Posterior vena cava (tissue), 2 donors: ENCODE data around the gene EID3. TPM values are rescaled to one million over a fixed set of nuclear protein-coding genes. Genes with fewer than 3 reads are reported as not detected.

ENCODE experiments used
- DNase-seq: peaks from one replicate; pipeline ENCODE4 v3.0.0-alpha.2; 2020; ENCODE audit warnings: low spot score
- intact Hi-C, 2 donors: fragments of 100-400 bp; cut with DNase I; formaldehyde crosslinking; loops; one replicate each; pipeline versions ENCODE4 v1.14.1 to v1.14.2; 2022 to 2023
- total RNA-seq, 2 donors: library from RNA; stranded (reverse); fragmentation: NEBNext Ultra II Directional; extraction: Animal tissue kit (Norgen Biotek cat#: 25700); gene quantifications; one replicate each; pipeline ENCODE4 v1.2.1, GENCODE V29; 2021
- donor health status: DM: yes; HTN: yes; CAD: no.
- donor health status: DM: yes; HTN: yes; CAD: no.

The EID3 gene
- total RNA-seq, 2 donors from 2014 or later: 6.0 to 6.1 TPM

- intact Hi-C loops: loop anchor here in 1 of 2 donors (5.0 kb wide), 1 partner anchor 69 kb away; the partner anchor contains the start of gene TXNRD1
Measured at GRCh38 chr12:104286516-104287482, 16.7 kb upstream of the EID3 start.

GRCh38 chr12:104288635-104289274, 14.8 kb upstream of the EID3 start:
- intact Hi-C loops: loop anchor here in 1 of 2 donors (5.0 kb wide), 1 partner anchor 71 kb away; the partner anchor contains the start of gene TXNRD1
- peak; percentile 92 for DNase-seq

More at GRCh38 chr12:104286516-104287482, 16.7 kb upstream of the EID3 start:
- peak; percentile 98 for DNase-seq

- intact Hi-C loops: loop anchor here in 1 of 2 donors (10.0 kb wide), 1 partner anchor 76 kb away; the partner anchor contains the start of gene TXNRD1
- no peak for DNase-seq
Measured at GRCh38 chr12:104290320-104290719, 13.2 kb upstream of the EID3 start.

- no peak for DNase-seq
- intact Hi-C loops: loop anchor here in 1 of 2 donors (10.0 kb wide), 1 partner anchor 76 kb away; the partner anchor contains the start of gene TXNRD1
Measured at GRCh38 chr12:104290855-104291254, 12.7 kb upstream of the EID3 start.

GRCh38 chr12:104291867-104292524, 11.5 kb upstream of the EID3 start:
- intact Hi-C loops: loop anchor here in 1 of 2 donors (10.0 kb wide), 1 partner anchor 77 kb away; the partner anchor contains the start of gene TXNRD1
- no peak for DNase-seq

GRCh38 chr12:104292872-104293794, 10.4 kb upstream of the EID3 start:
- DNase-seq: no peak
- intact Hi-C loops: loop anchor here in 1 of 2 donors (10.0 kb wide), 1 partner anchor 78 kb away; the partner anchor contains the start of gene TXNRD1

- DNase-seq: peak; percentile 84
- intact Hi-C loops: loop anchor here in 1 of 2 donors (10.0 kb wide), 1 partner anchor 80 kb away; the partner anchor contains the start of gene TXNRD1
Measured at GRCh38 chr12:104294158-104294859, 9.2 kb upstream of the EID3 start.

- no peak for DNase-seq
- intact Hi-C loops: loop anchor here in 1 of 2 donors (10.0 kb wide), 1 partner anchor 80 kb away; the partner anchor contains the start of gene TXNRD1
Measured at GRCh38 chr12:104294927-104295668, 8.4 kb upstream of the EID3 start.

GRCh38 chr12:104295954-104296353, 7.6 kb upstream of the EID3 start:
- no peak for DNase-seq
- intact Hi-C loops: loop anchor here in 1 of 2 donors (10.0 kb wide), 1 partner anchor 81 kb away; the partner anchor contains the start of gene TXNRD1

GRCh38 chr12:104296718-104297117, 6.8 kb upstream of the EID3 start:
- intact Hi-C loops: loop anchor here in 1 of 2 donors (10.0 kb wide), 1 partner anchor 82 kb away; the partner anchor contains the start of gene TXNRD1
- no peak for DNase-seq

- no peak for DNase-seq
- intact Hi-C loops: loop anchor here in 1 of 2 donors (10.0 kb wide), 1 partner anchor 83 kb away; the partner anchor contains the start of gene TXNRD1
Measured at GRCh38 chr12:104297477-104298113, 5.9 kb upstream of the EID3 start.

- no peak for DNase-seq
- intact Hi-C loops: loop anchor here in 1 of 2 donors (10.0 kb wide), 1 partner anchor 85 kb away; the partner anchor contains the start of gene TXNRD1
Measured at GRCh38 chr12:104299842-104300481, 3.6 kb upstream of the EID3 start.

- intact Hi-C loops: no loop called here
- DNase-seq: no peak
Measured at GRCh38 chr12:104304261-104305009, 896 bp downstream of the EID3 start.

- DNase-seq: no peak
- intact Hi-C loops: no loop called here
Measured at GRCh38 chr12:104305349-104305748, 1.8 kb downstream of the EID3 start.

GRCh38 chr12:104306376-104306775, 2.8 kb downstream of the EID3 start:
- no peak for DNase-seq
- intact Hi-C loops: no loop called here
